GM19025 (cell line): ENCODE results near the gene PGGT1B.
"Not testable (repeated sequence)": the region's sequence is repeated elsewhere in the genome, so short reads cannot be mapped to it uniquely, and the experiment has no call there.

Source experiments
- ATAC-seq: cut with Tn5 transposase; IDR thresholded peaks from one replicate; pipeline ENCODE4 v1.9.1; 2021; ENCODE audit warnings: mild to moderate bottlenecking, low read depth, moderate library complexity; ENCODE audit not compliant: unreplicated experiment

PGGT1B gene

GRCh38 chr5:115262011-115262320, 711 bp downstream of the PGGT1B start:
- peak; percentile 30 for ATAC-seq

GRCh38 chr5:115260248-115260647, 2.4 kb downstream of the PGGT1B start:
- ATAC-seq: no peak

- ATAC-seq: no peak
These were observed 4.7 kb downstream of the PGGT1B start for GRCh38 chr5:115257981-115258380.

DNA sequence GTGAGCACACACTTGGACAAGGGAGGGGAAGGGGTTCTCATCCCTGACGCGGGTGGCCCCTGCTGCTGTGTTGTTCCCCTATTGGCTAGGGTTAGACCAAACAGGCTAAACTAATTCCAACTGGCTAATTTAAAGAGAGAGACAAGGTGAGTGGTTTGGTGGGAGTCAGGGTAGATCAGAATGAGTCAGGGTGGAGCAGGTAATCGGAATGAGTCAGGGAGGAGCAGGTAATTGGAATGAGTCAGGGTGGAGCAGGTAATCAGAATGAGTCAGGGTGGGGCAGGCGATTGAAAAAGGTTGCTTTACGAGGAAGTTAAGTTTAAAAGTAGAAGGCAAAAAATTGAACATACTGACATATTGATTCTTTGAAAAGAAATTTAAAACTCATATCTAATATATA, 13.3 kb downstream of the PGGT1B start:
- not testable (repeated sequence) for ATAC-seq

GRCh38 chr5:115246361-115246991, 16.2 kb downstream of the PGGT1B start:
- ATAC-seq: peak; percentile 61

GRCh38 chr5:115243412-115243811, 19.3 kb downstream of the PGGT1B start:
- ATAC-seq: no peak

DNA sequence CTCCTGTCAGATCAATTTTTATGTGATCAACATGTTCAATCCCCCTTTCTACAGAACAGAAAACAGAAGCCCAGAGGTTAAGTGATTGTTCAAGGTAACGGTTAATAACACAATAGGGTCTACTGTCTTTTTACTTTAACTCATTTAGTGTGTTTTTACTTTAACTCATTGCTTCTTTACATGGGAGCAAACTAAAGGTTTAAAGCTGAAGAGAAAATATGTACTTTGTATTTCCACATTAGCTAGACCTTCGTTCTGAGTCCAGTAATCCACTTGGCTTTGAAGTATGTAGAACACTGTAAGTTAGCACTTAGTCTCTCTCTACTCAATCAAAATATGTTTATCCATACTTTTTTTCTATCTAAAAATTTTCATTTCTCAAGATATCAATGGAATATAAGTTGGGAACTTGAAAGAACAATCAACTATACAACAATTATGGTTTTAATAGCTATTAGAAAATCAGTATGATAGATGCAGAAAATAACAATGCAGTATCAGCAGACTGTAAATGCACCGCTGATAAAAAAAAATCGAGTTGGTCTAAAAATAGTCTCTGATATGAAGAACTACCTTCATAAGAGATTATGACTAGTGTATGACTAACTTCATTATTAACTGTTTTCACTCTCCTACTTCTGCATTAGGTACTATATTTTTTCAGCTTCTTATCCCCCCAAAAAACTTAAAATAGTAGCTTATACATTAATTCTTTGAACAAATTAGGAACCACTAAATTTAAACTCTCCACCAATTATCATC, 20.6 kb downstream of the PGGT1B start:
- no peak for ATAC-seq

GRCh38 chr5:115237066-115237465, 25.6 kb downstream of the PGGT1B start:
- no peak for ATAC-seq

DNA sequence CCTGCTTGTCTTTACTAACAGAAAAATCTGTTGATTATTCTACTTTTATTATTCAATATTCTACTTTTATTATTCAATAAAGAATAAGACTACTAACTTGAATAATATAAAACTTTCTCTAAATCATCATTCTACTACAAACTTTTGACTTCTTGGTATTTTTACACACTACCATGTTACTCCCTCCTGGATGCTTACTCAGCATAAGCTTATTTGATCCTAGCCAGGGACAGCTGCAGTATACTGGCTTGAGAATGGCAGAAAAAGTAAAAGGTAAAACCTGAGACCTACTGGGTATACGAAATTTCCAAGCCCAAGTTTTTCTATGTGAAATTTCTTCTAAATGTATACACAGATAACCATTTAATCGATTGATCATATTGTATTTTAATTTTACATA, 26.1 kb downstream of the PGGT1B start:
- ATAC-seq: no peak

- ATAC-seq: no peak
These were observed 31.1 kb downstream of the PGGT1B start for GRCh38 chr5:115231598-115231997.

- ATAC-seq: no peak
These were observed 33.1 kb downstream of the PGGT1B start for GRCh38 chr5:115229606-115230005.

DNA sequence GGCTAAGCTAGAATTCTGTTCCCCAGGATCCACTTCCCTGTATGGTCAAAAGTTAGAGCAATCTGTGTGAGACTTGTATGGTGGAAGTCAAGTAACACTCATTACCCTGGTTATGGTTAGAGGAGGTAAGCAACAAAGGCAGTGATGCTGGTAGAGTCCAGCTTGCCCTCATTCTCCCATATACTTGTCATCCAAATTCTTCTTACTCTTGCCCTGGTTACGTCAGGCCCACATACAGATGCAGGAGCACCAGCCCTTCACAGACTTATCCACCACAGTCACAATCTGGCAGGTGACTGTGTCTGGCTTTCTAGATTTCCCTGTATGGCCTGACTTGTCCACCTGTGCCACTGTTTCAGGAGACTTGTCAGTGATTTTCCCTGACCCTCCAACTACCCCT, 35.4 kb downstream of the PGGT1B start:
- ATAC-seq: no peak

- no peak for ATAC-seq
These were observed 48.1 kb downstream of the PGGT1B start for GRCh38 chr5:115214541-115214940.

DNA sequence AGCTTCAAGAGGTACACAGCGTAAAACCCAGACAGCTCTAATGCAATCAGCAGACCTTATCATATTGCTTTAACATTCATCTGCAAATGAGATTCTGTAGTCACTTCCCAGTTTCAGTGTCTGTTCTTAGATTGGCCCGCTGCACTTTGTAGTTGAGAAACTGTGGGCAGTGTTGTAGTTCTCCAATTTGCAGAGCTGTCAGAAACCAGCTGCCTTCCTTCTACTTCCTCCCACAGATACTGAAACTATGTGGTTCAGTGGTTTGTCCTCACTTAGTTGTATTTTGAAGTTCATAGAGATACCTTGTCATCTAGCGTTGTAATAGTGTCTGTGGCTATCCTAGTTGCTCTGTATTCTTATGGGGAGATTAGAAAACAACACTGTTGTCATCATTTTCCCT, 53.4 kb downstream of the PGGT1B start:
- ATAC-seq: peak; percentile 100

GRCh38 chr5:115202952-115203351, 59.7 kb downstream of the PGGT1B start:
- no peak for ATAC-seq

DNA sequence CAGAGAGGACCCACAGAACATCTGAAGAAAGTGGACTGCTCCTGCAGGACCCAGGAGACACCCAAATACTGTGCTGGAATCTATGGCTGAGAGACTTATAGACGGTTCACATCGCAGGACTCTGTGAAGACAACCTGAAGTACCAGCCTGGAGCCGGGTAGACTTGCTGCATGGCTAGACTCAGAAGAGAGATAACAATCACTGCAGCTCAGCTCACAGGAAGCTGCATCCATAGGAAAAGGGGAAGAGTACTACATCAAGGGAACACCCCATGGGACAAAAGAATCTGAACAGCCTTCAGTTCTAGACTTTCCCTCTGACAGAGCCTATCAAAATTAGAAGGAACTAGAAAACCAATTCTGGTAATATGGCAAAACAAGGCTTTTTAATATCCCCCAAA, 66.5 kb downstream of the PGGT1B start:
- ATAC-seq: no peak

- no peak for ATAC-seq
These were observed 68.0 kb downstream of the PGGT1B start for GRCh38 chr5:115194676-115195075.

- no peak for ATAC-seq
These were observed 69.4 kb downstream of the PGGT1B start for GRCh38 chr5:115193295-115193694.

- no peak for ATAC-seq
These were observed 70.6 kb downstream of the PGGT1B start for GRCh38 chr5:115192098-115192497.

DNA sequence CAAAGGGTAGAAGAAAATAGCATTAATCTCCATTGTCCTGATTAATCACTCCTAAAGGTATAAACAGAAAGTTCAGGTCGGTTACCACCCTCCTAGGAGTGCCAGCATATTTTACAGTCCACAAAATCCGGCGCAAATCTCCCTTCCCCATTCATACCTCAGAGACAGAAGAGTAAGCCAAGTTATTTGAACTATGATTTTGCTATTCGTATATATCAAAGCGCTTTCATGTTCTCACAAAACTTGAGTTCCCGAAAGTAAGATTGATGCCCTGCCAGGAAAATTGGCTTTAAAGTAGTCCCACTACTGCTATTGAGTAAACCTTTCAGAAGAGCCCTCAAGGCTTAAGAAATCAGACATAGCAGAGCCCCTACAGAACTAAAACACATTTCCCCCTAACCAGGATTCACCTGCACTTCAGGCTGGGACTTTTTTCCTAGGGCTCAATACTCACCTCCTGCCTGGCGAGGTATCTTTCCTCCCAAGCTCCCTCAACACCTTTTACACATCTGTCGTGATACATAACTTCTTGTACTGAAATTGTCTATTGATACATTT, 71.1 kb downstream of the PGGT1B start:
- no peak for ATAC-seq

- no peak for ATAC-seq
These were observed 72.3 kb downstream of the PGGT1B start for GRCh38 chr5:115190388-115190787.

DNA sequence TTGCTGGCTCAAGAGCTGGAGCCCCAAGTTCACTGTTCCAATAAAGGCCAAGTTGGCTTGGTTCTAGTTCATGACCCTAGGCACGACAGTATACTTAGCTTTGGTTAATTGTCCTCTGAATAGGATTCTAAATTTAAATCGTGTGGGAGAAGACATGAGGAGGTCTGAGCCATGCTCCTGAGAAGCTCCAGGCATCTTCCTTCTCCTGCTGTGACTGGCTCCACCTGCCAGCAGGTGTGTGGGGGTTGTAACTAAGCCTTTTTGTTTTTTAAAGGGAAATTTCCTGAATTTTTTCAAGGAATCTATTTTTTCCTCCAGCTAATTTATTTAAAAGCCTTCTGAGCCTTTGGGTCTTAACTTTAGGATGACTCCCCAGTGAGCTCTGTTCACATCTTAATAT, 72.8 kb downstream of the PGGT1B start:
- ATAC-seq: no peak
